HG03175 (cell line): ENCODE measurements around the gene RHPN2.
"Not testable (repeated sequence)": the region's sequence is repeated elsewhere in the genome, so short reads cannot be mapped to it uniquely, and the experiment has no call there.

Experiments
- ATAC-seq: cut with Tn5 transposase; IDR thresholded peaks from one replicate; pipeline ENCODE4 v1.9.1; 2021; ENCODE audit warnings: mild to moderate bottlenecking, moderate library complexity; ENCODE audit not compliant: unreplicated experiment

RHPN2 gene

DNA sequence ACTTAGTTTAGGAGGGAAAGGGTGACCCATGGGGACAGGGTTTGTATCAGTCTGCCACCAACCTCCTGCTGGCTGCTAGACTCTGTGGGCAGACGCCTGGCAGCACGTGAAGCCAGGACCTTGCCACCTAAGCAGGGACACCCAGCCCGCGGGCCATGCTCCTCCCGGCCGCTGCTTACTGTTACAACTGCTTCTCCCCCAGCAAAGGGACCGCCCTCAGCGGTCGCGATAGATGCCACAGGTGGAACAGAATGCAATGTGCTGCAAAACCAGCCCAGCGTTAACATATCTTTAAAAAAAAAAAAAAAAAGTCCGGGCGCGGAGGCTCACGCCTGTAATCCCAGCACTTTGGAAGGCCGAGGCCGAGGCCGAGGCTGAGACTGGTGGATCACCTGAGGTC lies 1.9 kb upstream of the RHPN2 start:
- ATAC-seq = no peak

DNA sequence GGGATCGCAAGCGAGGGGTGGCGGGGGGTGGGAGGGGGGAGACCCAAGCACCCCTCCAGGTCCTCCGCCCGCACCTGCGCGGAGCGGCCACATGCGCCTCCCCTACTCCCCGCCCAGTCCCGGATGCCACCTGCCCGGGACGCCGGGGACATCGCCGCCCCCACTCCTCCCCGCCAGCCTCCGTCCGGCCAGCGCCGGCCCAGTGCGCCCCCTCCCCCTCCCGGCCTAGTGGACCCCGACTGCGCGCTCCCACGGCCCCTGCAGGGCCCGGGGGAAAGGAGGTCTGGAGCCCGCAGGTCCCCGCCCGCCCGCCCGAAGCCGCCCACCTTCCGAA lies 263 bp downstream of the RHPN2 start:
- peak; percentile 54 for ATAC-seq

DNA sequence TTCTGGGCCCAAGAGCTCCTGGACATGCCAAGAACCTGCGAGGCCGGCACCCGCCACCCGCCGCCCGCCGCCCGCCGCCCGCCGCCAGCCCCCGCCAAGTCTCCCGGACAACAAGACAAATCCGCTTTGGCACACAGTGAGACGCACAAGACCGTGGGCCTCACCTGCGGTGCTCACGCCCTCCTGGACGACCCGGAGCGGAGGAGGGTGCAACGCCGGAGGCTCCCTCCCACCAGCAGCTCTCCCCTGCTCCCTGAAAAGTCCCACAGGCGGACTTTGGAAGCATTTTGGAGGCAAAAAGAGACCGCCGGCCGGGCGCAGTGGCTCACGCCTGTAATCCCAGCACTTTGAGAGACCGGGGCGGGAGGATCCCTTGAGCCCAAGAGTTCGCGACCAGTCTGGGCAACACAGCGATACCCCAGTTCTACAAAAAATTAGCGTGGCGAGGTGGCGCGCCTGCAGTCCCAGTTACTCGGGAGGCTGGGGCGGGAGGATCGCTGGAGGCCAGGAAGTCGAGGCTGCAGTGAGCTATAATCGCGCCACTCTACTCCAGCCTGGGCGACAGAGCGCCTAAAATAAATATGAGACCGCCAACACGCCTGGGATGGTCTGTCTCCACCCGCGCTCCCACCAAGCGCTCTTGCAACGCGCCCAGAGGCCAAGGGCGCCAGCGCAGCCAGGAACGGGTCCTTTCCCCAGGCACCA lies 783 bp downstream of the RHPN2 start:
- ATAC-seq = no peak

DNA sequence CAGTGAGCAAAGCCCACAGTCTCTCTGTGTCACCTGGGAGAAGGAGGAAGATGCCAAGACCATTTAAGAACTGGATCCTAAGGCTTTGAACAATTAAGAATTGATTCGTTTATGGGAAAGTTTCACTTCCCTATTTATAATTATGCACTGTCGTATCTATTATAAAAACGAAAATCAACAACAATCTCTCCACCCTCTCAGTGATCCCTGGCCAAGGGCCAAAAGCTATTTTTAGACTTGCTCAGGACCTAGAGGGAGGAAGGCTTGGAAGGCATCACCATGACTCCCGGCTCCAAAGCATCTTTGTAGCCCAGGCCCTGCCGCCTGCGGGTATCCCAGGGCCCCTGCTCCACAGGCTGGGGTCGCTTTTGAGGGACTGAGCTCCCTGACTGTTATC lies 1.3 kb downstream of the RHPN2 start:
- ATAC-seq = no peak

DNA sequence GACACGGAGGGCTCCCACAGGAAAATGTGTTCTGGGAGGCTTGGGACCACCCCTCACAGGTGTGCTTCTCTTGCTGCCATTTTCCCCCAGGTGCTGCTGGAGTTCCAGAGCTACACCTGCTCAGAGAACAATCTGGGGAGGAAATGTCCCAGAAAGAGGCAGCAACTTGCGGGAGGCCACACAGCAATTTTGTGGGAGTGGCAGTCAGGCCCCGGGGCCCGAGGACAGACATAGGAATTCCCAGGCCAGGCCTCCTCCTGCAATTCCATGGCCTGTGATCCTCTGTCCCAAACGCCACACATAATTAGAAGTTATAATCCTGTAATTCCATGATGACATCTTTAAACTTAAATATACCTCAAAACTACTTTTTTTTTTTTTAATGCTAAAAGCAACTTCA lies 1.8 kb downstream of the RHPN2 start:
- no peak for ATAC-seq

DNA sequence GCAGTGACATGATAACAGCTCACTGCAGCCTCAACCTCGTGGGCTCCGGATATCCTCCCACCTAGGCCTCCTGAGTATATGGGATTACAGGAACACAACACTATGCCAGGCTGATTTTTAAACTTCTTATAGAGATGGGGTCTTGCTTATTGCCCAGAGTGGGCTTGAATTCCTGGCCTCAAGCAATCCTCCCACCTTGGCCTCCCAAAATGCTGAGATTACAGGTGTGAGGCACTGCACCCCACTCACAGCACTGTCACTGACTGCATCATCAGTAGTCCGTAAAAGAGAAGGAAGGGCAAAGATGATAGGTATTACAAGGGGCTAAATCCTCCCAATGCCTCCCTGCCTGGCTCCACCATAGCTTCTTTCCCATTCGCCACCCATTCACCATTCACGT lies 4.1 kb downstream of the RHPN2 start:
- no peak for ATAC-seq

DNA sequence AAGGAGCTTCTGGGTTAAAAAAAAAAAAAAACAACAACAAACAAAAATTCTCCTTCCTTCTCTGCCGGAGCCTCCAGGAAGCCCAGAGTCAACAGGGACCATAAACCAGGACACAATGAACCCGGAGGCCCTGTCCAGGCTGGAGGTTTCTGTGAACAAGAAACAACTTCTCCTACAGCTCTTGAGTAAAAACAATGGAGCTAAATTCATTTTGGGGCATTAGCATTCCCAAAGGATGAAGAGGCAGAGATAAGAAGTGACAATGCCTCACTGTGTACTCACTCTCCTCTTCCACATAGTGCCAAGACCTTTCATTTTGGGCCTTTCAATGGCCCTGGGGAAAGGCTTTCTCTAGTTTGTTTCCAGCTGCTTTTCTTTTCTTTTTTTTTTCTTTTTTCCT lies 9.0 kb downstream of the RHPN2 start:
- no peak for ATAC-seq

DNA sequence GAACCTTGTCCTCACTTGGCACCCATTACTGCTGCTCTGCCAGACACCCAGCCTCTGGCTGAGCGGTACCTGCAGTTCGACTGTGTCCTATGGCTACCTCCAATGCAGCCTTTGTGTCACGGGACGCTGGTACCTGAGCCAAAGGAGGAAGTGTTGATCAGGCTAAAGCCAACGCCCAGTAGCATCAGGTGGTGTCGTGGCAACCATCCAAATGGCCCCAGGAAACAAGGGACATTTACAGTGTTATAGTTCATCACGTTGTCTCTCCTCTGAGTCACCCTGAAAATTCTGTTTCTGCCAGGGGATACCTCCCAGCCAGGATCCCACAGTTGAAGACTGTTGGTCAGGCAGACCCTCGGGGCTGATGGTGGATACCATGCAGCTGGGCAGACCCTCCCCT lies 10.1 kb downstream of the RHPN2 start:
- no peak for ATAC-seq

DNA sequence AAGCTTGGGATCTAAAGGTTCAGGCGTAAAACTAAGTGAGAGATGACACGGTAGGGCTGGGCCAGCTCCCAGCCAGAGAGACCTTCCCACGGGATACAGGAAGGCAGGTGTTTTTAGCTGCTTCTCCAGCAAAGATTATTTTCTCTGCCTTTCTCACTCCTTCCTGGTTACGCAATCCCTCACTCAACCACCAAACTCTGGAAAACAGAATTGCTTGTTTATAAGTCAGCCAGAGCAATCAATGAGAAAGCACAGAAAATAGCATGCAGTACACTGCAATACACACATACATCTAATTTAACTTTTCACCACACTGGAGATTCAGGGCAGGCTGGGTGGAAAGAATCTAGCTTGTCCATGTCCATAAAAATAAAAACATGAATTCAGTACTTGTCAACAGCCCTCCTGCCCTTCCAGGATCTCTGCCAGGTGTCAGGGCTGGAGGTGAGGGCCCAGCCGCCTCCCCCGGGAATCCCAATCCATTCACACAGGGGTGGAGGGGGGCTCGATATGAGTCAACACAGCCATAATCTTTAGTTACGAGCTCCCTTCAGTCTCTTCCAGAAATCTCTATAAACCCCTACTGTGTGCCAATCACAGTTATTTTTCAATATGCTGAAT lies 12.2 kb downstream of the RHPN2 start:
- no peak for ATAC-seq

DNA sequence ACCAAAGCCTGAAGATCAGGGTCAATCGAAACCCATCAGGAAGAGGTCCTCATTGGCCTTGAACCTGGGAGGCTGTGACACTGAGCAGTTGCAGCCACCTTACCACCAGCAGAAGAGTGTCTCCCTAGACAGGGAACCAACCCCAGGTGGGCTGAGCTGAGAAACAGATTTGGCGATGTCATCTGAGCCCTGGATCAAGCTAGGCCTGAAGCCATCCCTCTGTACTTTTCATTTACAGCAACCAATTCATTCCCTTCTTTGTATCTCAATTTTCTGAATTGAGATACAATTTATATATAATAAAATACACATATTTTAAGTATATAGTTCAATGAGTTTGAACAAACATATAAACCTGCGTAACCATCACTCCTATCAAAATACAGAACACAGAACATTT lies 14.6 kb downstream of the RHPN2 start:
- ATAC-seq = no peak

DNA sequence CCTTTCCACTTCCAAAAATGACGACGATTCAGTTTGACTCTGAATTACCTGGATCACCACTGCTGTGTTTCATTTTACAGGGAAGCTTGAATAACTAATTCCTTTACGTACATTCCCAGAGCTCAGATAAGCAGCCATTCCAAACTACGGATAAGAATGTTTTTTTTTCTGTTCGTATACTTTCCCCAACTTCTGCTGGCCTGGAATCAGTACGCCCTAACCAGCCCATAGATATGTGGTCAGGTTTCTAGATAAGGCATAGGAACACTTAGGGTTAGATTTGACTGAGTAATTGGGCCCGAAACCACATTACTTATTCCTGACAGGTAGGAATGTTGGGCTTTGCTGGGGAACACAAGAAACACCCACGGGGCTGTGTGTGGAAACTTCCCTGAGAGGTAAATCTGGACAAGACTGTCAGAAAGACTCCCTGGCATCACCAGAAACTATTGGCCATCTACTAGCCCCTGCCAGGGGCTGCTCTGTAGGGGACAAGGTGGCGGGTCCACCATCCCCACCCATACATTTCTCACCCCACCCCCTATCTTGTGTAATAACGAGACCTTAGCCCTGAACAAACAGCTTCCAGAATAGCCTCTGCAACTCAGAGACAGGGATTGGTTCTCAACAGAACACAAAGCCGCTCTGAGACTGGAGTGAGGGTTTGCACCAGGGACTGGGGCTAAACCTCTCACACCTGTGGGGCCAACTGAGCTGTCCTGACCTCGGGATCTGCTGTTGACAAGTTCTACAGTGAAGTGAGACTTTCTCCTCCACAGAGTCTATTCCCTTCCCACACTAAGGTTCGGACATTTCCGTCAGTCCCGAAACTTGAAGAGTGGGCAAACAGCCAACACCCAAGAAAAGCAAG lies 15.6 kb downstream of the RHPN2 start:
- ATAC-seq = no peak

DNA sequence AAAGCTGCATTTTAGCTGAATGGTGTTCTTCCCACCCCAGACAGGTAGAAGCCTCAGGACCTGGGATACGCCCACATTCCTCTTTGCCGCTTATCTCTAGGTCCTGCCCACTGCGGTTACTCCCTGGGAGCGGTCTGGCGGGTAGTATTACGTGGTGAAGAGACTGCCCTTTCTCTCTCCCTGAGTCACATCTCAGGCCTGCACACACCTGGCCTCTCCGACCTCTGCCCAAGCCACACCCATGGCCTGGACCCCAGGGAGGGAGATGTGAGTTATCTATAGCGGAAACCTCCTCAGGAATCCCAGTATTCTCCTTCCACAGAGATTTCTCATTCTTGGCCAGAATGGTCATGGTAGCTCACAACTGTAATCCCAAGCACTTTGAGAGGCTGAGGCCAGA lies 17.3 kb downstream of the RHPN2 start:
- no peak for ATAC-seq

DNA sequence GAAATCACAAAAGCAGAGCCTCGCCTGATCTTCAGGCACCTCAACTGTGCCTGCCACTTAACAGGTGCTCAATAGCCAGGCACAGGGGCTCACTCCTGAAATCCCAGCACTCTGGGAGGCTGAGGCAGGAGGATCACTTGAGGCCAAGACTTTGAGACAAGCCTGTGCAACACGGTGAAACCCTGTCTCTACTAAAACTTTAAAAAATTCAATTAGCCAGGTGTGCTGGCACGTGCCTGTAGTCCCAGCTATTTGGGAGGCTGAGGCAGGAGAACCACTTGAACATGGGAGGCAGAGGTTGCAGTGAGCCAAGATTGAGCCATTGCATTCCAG lies 22.9 kb downstream of the RHPN2 start:
- ATAC-seq = not testable (repeated sequence)

DNA sequence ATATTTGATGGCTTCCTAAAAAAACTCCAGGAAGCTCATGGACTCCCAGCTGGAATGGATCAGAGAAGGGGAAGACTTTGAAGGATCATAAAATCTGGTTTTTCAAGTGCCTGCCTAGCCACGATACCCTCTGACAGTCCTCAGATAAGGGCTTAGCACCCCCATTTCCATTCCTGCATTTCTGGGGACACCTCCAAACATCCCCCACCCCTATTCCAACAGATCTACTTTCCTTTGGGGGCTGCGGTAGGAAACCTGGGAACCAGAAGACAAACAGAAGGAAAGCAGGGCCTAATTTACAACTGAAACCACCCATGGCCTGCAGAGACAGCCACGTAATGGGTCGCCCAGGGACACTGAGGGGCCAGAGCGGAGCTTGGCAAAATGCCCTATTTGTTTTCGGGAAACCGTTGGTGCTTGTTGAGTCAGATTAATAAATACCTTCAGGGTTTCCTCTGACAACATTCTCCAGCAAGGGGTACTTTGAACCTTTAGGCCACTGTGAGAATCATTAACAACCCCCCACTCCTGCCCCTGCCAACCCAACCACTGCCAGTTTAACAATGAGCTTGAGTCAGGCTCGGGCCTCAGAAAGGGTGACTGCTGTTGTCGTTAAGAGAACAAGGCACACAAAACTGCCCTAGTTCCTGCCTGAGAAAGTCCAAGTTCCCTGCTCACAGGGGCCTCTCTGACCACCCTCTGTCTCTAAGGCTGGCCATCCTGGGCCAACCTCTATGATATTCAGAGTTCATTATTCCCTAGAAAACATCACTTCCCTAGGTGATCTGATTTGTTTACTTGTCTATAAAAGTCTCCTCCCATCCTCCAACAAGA lies 23.5 kb downstream of the RHPN2 start:
- ATAC-seq = no peak

DNA sequence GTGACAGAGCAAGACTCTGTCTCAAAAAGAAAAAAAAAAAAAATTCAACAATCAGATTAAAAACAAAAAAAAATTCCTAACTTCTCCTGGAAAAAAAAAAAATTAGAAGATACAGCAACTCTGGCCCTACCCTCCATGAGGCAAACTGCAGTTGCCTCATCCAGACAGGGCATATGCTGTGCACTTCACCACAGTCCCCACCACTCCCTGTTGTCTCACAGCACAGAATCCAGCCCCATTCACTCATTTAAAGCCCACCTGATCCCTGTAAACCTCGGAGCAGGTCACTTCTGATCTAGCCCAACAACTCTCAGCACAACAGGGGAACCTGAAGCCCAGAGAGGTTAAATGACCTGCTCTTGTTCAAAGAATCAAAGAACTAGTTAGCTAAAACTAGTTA lies 24.9 kb downstream of the RHPN2 start:
- no peak for ATAC-seq

DNA sequence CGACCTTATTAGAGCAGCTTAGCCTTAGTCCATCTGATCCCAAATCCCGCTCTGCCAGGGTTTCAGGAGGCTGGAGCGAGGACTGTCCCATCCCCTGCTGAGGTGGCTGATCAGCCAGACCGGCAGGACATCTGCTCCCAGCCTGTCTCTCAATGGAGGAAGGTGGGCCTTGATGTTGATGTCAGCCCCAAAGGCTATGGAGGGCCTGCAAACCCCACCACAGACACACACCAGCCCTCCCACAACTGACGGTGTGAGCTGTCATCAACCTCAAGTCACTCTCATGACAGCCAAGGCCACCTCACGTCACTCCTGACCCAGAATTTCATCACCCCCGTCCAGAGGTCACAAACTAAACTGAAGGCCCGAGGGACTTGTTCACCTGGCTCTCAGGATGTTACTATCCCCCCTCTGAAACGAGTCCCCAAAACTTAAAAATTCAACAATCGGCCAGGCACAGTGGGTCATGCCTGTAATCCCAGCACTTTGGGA lies 25.5 kb downstream of the RHPN2 start:
- ATAC-seq = no peak

DNA sequence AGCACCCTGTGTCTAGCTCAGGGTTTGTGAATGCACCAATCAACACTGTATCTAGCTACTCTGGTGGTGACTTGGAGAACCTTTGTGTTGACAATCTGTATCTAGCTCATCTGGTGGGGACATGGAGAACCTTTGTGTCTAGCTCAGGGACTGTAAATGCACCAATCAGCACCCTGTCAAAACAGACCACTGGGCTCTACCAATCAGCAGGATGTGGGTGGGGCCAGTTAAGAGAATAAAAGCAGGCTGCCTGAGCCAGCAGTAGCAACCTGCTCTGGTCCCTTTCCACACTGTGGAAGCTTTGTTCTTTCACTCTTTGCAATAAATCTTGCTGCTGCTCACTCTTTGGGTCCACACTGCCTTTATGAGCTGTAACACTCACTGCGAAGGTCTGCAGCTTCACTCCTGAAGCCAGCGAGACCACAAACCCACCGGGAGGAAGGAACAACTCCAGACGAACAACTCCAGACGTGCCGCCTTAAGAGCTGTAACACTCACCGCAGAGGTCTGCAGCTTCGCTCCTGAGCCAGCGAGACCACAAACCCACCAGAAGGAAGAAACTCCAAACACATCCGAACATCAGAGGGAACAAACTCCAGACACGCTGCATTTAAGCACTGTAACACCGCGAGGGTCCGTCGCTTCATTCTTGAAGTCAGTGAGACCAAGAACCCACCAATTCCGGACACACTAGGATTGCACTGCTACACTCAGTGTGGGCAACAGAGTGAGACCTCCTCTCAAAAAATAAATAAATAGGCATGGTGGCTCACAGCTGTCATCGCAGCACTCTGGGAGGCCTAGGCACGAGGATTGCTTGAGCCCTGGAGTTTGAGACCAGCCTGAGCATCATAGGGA lies 27.3 kb downstream of the RHPN2 start:
- ATAC-seq = not testable (repeated sequence)

DNA sequence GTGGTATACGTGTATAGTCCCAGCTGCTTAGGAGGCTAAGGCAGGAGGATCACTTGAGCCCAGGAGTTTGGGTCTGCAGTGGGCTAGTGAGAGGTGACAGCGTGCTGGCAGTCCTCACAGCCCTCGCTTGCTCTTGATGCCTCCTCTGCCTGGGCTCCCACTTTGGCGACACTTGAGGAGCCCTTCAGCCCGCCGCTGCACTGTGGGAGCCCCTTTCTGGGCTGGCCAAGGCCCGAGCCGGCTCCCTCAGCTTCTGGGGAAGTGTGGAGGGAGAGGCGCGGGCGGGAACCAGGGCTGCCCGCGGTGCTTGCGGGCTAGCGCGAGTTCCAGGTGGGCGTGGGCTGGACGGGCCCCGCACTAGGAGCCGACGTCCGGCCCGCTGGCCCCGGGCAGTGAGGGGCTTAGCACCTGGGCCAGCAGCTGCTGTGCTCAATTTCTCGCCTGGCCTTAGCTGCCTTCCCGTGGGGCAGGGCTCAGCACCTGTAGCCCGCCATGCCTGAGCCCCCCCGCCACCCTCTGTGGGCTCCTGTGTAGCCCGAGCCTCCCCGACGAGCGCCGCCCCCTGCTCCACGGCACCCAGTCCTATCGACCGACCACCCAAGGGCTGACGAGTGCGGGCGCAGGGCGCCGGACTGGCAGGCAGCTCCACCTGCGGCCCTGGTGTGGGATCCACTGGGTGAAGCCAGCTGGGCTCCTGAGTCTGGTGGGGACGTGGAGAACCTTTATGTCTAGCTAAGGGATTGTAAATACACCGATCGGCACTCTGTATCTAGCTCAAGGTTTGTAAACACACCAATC lies 28.1 kb downstream of the RHPN2 start:
- ATAC-seq = not testable (repeated sequence)

DNA sequence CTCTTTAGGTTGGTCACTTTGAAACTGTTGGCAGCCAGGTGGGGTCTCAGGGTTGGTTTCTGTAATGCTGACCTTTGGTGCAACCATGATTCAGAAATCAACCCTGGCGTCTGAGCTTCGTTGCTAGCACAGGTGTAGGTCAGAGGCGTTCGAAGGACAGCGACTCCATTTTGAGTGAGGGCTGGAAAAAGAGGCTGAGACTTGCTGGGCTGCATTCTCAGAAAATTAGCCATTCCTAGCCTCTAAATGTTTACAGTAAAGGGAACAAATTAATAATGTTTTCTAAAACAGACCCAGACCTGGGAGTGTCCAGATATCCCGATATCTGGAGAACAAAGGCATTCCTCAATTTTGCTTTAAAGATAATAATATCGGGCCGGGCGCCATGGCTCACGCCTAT lies 29.2 kb downstream of the RHPN2 start:
- ATAC-seq = no peak
